Panc1 (cell line): ENCODE data around the gene SUPT3H.

Experiments
- CTCF ChIP-seq: fragments of 450-650 bp; IDR thresholded peaks from 2 replicates; pipeline ENCODE4 v1.5.1; 2017; ENCODE audit warnings: mild to moderate bottlenecking
- POLR2AphosphoS5 ChIP-seq: IDR thresholded peaks from 2 replicates; pipeline ENCODE4 v1.6.1; 2012; ENCODE audit warnings: mild to moderate bottlenecking, low read depth, low read length, moderate library complexity
- SIN3A ChIP-seq: IDR thresholded peaks from 2 replicates; pipeline ENCODE4 v1.6.1; 2012; ENCODE audit warnings: low read depth, mild to moderate bottlenecking, low read length, moderate library complexity, borderline replicate concordance; ENCODE audit not compliant: insufficient read depth

- TF ChIP-seq CTCF (no peak; the same call in 1 of the 2 replicates), POLR2AphosphoS5 (no peak), SIN3A (no peak)
Measured at GRCh38 chr6:45378334-45378926, 696 bp upstream of the SUPT3H start.
